ENCODE measurements around the gene USP4.

USP4 gene

DNA sequence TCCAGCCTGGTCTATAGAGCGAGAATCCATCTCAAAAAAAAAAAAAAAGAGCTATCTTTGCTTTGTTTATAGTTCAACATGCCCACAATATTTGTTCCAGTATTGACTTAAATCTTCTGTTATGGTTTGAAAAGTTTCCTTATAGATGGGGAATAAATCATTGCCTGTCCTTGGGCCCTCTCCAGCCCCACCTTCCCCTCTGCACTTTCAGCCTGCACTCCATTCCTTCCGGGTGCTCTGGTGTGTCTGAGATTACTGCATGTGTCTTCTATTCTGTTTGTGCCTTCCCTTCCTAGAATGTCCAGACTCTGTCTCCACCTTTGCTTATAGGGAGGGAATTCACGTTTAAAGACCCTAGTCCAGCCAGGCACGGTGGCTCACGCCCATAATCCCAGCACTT, 43.5 kb upstream of the USP4 start:
- DNase-seq (ENCODE audit: low read depth), result no peak
- no peak for TF ChIP-seq CTCF (IDR thresholded peaks at IDR 0.05; ENCODE audit: low read length, missing control alignments)
- H3K4me3 ChIP-seq (replicated peaks; ENCODE audit: low read depth, low read length), result no peak overlapping the region

GRCh38 chr3:49378249-49378895, 38.5 kb upstream of the USP4 start:
- no peak for TF ChIP-seq CTCF (IDR thresholded peaks at IDR 0.05; ENCODE audit: low read length, missing control alignments)
- DNase-seq (ENCODE audit: low read depth), result peak; percentile 81
- no peak overlapping the region for H3K4me3 ChIP-seq (replicated peaks; ENCODE audit: low read depth, low read length)

GRCh38 chr3:49377483-49377882, 37.6 kb upstream of the USP4 start:
- DNase-seq (ENCODE audit: low read depth), result peak; percentile 59
- H3K4me3 ChIP-seq (replicated peaks; ENCODE audit: low read depth, low read length), result no peak overlapping the region
- no peak for TF ChIP-seq CTCF (IDR thresholded peaks at IDR 0.05; ENCODE audit: low read length, missing control alignments)

DNA sequence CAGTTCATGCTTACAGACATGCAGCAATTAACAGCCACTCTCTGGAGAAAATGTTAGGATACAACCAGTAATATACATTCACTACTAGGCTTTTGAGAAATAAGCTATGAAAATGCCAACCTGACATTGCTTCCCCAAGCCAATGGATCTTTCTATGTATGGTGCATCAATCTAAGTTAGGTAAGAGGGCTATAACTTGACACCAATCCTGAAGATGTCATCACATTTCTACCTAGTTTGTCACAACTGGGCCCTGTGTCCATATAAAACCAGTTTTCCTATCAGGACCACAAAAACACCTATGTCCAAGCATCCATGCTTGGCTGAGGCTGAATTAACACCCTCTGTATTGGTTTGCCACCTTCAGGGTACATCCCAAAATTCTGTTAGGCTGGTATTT, 32.1 kb upstream of the USP4 start:
- no peak for TF ChIP-seq CTCF (IDR thresholded peaks at IDR 0.05; ENCODE audit: low read length, missing control alignments)
- DNase-seq (ENCODE audit: low read depth), result no peak
- no peak overlapping the region for H3K4me3 ChIP-seq (replicated peaks; ENCODE audit: low read depth, low read length)

GRCh38 chr3:49370585-49371290, 30.9 kb upstream of the USP4 start:
- TF ChIP-seq CTCF (IDR thresholded peaks at IDR 0.05; ENCODE audit: low read length, missing control alignments), result no peak
- no peak for DNase-seq (ENCODE audit: low read depth)
- H3K4me3 ChIP-seq (replicated peaks; ENCODE audit: low read depth, low read length), result no peak overlapping the region

DNA sequence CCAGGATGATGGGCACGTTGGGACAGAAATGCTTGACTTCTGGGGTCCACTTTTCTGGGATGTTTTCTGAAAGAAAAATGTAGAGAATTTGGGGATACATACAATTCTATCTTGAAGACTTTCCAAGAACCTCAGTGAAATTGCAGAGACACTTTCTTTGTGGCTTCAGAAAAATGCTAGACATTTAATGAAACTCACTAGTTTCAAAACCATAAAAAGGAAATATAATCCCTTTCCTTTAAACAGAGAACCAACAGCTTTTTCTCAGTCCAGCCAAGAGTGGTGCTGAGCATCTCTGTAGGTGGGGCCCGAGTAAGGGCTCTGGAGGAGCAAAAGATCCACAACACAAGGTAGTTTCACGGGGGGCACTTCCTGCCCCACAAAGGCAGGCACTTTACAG, 22.7 kb upstream of the USP4 start:
- TF ChIP-seq CTCF (IDR thresholded peaks at IDR 0.05; ENCODE audit: low read length, missing control alignments), result no peak
- DNase-seq (ENCODE audit: low read depth), result no peak
- H3K4me3 ChIP-seq (replicated peaks; ENCODE audit: low read depth, low read length), result no peak overlapping the region

- no peak for DNase-seq (ENCODE audit: low read depth)
- TF ChIP-seq CTCF (IDR thresholded peaks at IDR 0.05; ENCODE audit: low read length, missing control alignments), result no peak
These were observed 19.8 kb upstream of the USP4 start for GRCh38 chr3:49359623-49360022.

More at GRCh38 chr3:49359623-49360022, 19.8 kb upstream of the USP4 start:
- no peak overlapping the region for H3K4me3 ChIP-seq (replicated peaks; ENCODE audit: low read depth, low read length)

Data from fibroblast of pulmonary artery (primary cell).